T-helper 1 cell treated with Interleukin-12 subunit alpha and Interleukin-12 subunit beta and Interleukin-4 antibody, amounts not matched to agents 30 ng/mL and 1 ng/mL, for 36 hours (primary cell): ENCODE measurements around the gene ARHGAP28. TPM values are rescaled to one million over a fixed set of nuclear protein-coding genes. Genes with fewer than 3 reads are reported as not detected.

Experiments
- intact Hi-C: fragments of 100-400 bp; cut with micrococcal nuclease; formaldehyde crosslinking; loops from one replicate; pipeline ENCODE4 v1.15.1; 2024
- total RNA-seq: library from RNA; stranded (reverse); gene quantifications from 2 replicates; pipeline ENCODE4 v1.2.3, GENCODE V29; 2022

Gene ARHGAP28
- total RNA-seq, 1 donor from 2014 or later: not detected

DNA sequence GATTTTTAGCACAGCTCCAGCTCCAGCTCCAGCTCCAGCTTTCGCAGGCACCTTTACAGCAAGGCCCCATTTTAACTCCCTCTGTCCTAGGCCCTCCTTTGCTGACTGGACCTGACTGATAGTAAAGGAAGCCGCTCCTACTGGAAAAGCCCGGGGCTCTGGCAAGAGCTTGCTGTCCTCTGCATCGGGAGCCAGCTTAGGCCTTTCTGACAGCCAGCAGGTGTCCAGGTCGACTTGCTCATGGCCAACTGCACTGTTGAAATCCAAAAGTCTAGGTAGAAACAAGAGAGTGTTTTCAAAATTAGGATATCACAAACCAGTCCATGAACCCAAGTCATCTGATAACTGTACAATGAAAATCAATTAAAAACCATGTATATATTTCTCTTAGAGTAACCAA, 227.0 kb downstream of the ARHGAP28 start:
- intact Hi-C loops: no loop called here

DNA sequence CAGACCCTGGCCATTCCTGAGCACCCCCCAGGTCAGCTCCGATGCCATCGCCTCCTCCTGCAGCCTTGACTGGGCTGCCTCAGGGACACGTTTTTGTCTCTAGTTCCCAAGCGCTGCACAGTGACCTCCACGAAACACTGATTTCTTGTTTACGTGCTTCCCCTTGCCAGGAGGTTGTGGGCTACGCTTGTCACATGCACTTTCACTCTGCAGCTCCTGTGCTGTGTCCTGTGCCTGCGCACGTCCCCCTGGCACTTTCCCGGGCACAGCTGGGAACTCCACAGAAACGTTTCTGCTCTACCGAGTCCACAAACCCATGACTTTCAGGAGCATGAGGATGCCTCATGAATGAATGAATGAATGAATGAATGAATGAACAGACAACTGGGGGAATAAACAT, 227.5 kb downstream of the ARHGAP28 start:
- intact Hi-C loops: no loop called here

DNA sequence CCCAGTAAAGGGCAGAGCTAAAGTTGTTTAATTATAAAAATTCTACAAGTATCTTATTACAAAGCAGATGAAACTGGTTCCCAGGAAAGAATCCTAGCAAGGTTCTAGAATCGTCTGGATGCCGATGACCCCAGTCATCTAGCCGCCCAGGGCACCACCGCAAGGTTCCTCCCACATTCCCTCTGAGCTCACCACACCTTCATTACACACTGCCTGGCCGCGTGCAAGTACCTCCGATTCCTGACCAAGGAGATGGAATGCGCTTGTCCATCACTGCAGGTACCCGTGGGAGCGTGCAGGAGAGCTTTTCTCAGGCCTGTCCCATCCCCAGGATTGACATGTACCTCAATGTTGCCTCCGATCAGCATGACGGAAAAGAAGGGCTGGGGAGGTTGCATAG, 229.6 kb downstream of the ARHGAP28 start:
- intact Hi-C loops: no loop called here

DNA sequence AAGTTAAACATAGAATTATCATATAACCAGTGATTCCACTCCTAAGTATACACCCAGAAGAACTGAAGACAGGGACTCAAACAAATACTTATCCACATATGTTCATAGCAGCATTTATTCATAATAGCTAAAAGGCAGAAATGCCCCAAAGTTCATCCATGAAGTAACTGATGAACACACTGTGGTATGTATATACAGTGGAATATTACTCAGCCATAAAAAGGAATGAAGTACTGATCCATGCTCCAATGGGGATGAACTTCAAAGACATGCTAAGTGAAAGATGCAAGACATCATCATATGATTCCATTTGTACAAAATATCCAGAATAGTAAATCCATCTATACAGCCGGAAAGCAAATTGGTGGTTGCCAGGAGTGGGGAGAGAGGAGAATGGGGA, 230.6 kb downstream of the ARHGAP28 start:
- intact Hi-C loops: no loop called here

DNA sequence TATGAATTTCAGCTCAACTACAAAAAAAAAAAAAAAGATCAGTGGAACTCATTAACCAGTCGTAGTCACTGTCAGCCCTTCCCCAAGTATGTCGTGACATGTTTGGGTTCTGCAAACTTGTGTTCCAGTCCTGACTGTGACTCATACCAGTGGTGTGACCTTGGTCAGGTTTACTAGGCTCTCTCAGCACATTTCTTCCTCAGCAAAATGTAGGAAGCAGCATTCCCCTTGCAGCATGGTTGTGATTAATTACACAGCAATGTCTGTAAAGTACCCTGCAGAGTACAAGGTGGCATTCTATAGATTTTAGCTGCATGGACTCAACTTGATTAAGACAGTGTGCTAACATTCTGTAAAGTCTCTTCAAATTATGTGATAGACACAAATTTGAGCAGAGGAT, 231.1 kb downstream of the ARHGAP28 start:
- intact Hi-C loops: no loop called here

DNA sequence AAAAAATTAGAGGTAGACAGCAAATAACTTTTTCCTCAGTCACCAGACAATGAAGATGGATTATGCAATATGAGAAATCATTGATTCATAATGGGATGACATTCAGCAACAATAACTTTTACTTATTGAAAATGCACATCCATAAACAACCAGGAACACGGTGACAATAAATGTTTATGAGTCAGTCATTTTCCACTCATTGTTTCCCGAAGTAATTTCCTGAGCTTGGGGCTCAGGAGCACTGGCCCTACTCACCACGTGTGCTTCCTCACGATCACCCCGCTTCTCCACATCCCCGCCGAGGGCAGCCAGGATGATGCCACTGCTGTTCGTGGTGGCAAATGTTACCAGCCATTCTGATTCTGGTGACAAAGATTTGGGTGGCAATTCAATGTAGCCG, 231.8 kb downstream of the ARHGAP28 start:
- intact Hi-C loops: no loop called here

DNA sequence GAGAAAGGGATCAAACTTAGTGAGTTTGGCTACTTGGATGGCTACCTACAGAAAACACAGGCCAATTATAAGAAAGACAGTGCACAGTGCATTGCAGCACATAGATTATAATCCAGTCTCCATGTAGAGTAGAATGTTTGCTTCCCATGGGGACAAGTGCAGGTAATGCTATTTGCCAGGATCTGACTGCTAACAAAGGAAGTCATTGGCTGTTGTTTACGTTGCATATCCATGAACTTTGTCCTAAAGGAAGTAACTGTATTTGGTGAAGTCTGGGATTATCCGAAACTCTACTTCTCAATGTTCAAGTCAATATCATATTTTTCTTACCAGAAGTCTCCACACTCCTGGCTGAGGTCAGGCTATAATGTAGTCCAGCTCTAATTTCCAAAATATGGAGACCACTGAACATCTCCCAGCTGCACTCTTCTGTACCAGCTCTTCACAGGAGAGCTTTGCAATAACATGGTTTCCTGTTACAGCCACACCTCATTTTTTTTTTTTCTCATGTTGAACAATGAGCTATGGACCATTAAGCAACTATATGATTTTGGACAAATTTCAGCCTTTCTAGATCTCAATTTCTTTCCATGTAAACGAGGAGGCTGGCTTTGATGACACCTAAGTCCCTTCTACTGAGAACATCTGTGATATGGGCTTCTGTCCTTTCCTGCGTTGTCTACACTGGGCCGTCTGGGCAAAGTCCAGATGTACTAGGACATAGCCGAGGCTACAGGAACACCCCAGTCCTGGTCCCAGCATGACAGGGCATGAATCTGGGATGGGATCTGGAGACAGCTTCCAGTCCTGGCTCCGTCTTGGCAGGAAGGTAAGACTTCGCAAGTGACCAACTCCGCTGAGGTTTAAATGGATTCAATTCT, 233.3 kb downstream of the ARHGAP28 start:
- intact Hi-C loops: no loop called here

DNA sequence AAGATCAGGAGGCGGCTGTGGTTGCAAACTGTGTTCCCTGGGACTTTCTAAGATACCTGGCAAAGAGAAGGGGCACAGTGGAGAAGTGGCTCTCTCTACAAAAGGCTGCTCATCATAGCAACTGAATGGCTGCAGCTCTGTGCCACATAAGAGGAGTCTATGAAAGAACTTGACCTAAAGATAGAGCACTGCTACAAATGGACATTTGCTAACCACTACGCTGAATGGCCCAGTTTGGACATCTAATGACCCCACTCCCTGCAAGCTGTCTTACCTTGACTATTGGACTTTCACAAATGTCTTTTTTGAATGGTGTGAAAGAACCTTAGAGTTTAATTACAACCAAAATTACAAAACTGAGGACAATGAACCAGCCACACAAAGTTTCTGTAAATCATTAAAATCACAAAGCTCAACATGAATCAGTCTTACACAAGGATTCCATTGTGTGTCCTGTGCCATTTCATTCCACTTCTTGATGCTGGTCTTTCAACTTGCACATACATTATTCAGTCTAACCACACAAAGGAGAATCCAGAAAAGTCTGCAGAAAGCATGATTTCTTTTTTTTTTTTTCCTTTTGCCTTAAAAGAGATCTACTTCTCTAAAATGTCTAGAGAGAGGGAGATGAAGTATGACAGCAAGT, 234.1 kb downstream of the ARHGAP28 start:
- intact Hi-C loops: no loop called here
